ENCODE results near the gene TMEM163.

DNA sequence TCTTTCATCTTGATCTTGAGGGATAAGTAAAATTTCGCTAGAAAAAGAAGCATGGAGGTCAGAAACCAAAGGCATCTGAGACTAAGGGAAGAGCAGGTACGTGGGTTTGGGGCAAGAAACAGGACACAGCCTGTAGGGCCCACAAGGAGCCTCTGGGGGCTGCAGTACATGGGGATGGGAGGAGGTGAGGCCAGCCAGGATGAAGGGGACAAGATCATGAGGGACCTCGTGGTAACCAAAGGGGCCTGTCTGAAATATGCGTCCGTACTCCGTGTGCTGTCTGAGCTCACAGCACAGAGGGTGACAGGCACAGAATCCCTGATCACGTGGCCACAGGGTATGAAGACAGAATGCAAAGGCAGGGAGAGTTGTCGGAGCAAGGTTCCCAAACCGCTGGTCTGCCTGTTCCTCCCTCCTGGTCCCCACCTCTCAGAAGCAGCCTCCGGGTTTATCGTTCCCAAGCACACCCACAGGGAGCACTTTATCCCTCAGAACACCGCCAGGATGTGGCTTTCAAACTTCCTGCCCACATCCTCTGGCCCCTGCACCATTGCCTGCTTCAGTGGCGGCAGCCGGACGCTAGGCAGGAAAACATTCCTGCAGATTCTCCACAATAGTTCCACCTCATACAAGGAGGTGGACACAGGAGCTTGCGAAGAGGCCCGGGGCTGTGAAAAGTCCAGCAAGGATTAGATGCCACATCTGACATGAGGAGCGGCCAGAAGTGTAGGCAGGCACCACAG, 12.0 kb downstream of the TMEM163 start:
- TF ChIP-seq RARG (CRISPR knock-in tag; IDR thresholded peaks at IDR 0.05; ENCODE audit: low read depth) (no peak), ZNF577 (CRISPR knock-in tag; IDR thresholded peaks at IDR 0.05; ENCODE audit: borderline replicate concordance, low read depth) (no peak), PBX2 (CRISPR knock-in tag; IDR thresholded peaks at IDR 0.05) (no peak), PITX1 (CRISPR knock-in tag; IDR thresholded peaks at IDR 0.05) (no peak), EP300 (IDR thresholded peaks at IDR 0.05; ENCODE audit: low read depth in 2 of 2, low read length in 2 of 2) (no peak), EP300 (CRISPR knock-in tag; IDR thresholded peaks at IDR 0.05; ENCODE audit: borderline replicate concordance) (no peak), CC2D1A (CRISPR knock-in tag; IDR thresholded peaks at IDR 0.05) (no peak), FOXM1 (CRISPR knock-in tag; IDR thresholded peaks at IDR 0.05) (no peak), ZNF629 (CRISPR knock-in tag; conservative IDR thresholded peaks at IDR 0.05) (no peak)

Measured in HepG2 (cell line).